A673 (cell line): ENCODE data around the gene GLA. TPM values are rescaled to one million over a fixed set of nuclear protein-coding genes. Genes with fewer than 3 reads are reported as not detected.
A peak's percentile ranks its signal among the peaks of the same experiment; 100 is the strongest.

Experiments used
- BruUV-seq: library from RNA; stranded (reverse); fragments of 400-500 nt; replicated peaks from 2 replicates; lab custom pipeline; 2021; lab: Mats Ljungman, UMichigan
- CTCF ChIA-PET: fragments of 300-600 bp; sonication (Branson Sonifier 250); formaldehyde crosslinking; loops from one replicate; lab custom pipeline; 2022; ENCODE audit warnings: antibody characterized with exemption; lab: Charles Lee
- POLR2A ChIA-PET: fragments of 300-600 bp; sonication (Branson Sonifier 250); formaldehyde crosslinking; loops from one replicate; lab custom pipeline; 2022; ENCODE audit warnings: antibody characterized with exemption; ENCODE audit not compliant: low non-redundant PET; lab: Charles Lee
- DNase-seq: peaks from one replicate; pipeline ENCODE4 v3.0.0-alpha.2; 2015; ENCODE audit warnings: low spot score
- H3K27ac ChIP-seq: fragments of 200-600 bp; sonication (generic); 2 replicates; pipeline ENCODE4 v1.5.1; 2016; ENCODE audit warnings: mixed run types, low read depth, mild to moderate bottlenecking, mixed read lengths, antibody characterized with exemption, low read length; ENCODE audit not compliant: poor library complexity, severe bottlenecking
- H3K27me3 ChIP-seq: fragments of 200-600 bp; sonication (generic); replicated peaks from 2 replicates; pipeline ENCODE4 v1.6.1; 2017; ENCODE audit warnings: mixed run types, low read depth, mild to moderate bottlenecking, mixed read lengths, antibody characterized with exemption, low read length; ENCODE audit not compliant: insufficient read depth, poor library complexity
- H3K36me3 ChIP-seq: fragments of 200-600 bp; sonication (generic); 2 replicates; pipeline ENCODE4 v1.6.1; 2016; ENCODE audit warnings: mixed run types, mild to moderate bottlenecking, mixed read lengths, antibody characterized with exemption, low read length; ENCODE audit not compliant: insufficient read depth, poor library complexity, severe bottlenecking
- H3K4me1 ChIP-seq: fragments of 200-600 bp; sonication (generic); 2 replicates; pipeline ENCODE4 v1.6.1; 2017; ENCODE audit warnings: mixed run types, mild to moderate bottlenecking, mixed read lengths, antibody characterized with exemption, low read length; ENCODE audit not compliant: insufficient read depth, poor library complexity, severe bottlenecking
- H3K4me3 ChIP-seq: fragments of 200-600 bp; sonication (generic); 2 replicates; pipeline ENCODE4 v1.5.1; 2016; ENCODE audit warnings: low read depth, mixed run types, mild to moderate bottlenecking, mixed read lengths, low read length; ENCODE audit not compliant: poor library complexity, severe bottlenecking
- H3K9me3 ChIP-seq: fragments of 200-600 bp; sonication (generic); 2 replicates; pipeline ENCODE4 v1.6.1; 2016; ENCODE audit warnings: mixed run types, low read depth, mild to moderate bottlenecking, mixed read lengths, antibody characterized with exemption, low read length; ENCODE audit not compliant: poor library complexity, severe bottlenecking
- CTCF ChIP-seq: fragments of 300-800, 200-600 bp; sonication (generic); conservative IDR thresholded peaks from 2 replicates; pipeline ENCODE4 v1.5.1; 2017; ENCODE audit warnings: low read depth, mild to moderate bottlenecking, antibody characterized with exemption, low read length, moderate library complexity, mixed read lengths
- EZH2 ChIP-seq: fragments of 200-600 bp; sonication (generic); IDR thresholded peaks from 2 replicates; pipeline ENCODE4 v1.6.1; 2017; ENCODE audit warnings: borderline replicate concordance, low read depth, mild to moderate bottlenecking, mixed read lengths, antibody characterized with exemption, low read length; ENCODE audit not compliant: poor library complexity, severe bottlenecking
- intact Hi-C: fragments of 100-400 bp; cut with micrococcal nuclease; formaldehyde crosslinking; loops from one replicate; pipeline ENCODE4 v1.10.0; 2022; ENCODE audit not compliant: unreplicated experiment
- total RNA-seq: library from RNA; stranded (reverse); gene quantifications from 2 replicates; pipeline ENCODE4 v1.2.3, GENCODE V29; 2021

Gene GLA
- total RNA-seq, 1 experiment from 2014 or later, result 61.8 TPM

GRCh38 chrX:101419489-101419888 lies 11.8 kb upstream of the GLA start:
- Histone ChIP-seq H3K9me3 (no peaks in the 10 kb centered on the region), H3K27ac (no peak overlapping the region), H3K27me3 (no peaks in the 10 kb centered on the region), H3K36me3 (no peaks in the 10 kb centered on the region), H3K4me1 (no peaks in the 10 kb centered on the region), H3K4me3 (no peak overlapping the region)
- intact Hi-C loops, result loop anchor here (5.0 to 10.0 kb wide), 2 partner anchors 135 to 178 kb away; partner anchors contain the start of gene ARMCX1
- CTCF ChIA-PET, result no interaction called here
- BruUV-seq, result no TSS peak
- POLR2A ChIA-PET, result no interaction called here
- TF ChIP-seq EZH2 (no peak), CTCF (no peak)
- no peak for DNase-seq

GRCh38 chrX:101417981-101418841 lies 10.5 kb upstream of the GLA start:
- Histone ChIP-seq H3K27me3 (no peaks in the 10 kb centered on the region), H3K9me3 (no peaks in the 10 kb centered on the region), H3K27ac (peak overlapping the region; percentile 90), H3K36me3 (peaks cover under 1% of the 10 kb centered on the region), H3K4me1 (no peaks in the 10 kb centered on the region), H3K4me3 (peak overlapping the region; percentile 65)
- TF ChIP-seq CTCF, result no peak
- no peak for TF ChIP-seq EZH2
- BruUV-seq, result no TSS peak
- CTCF ChIA-PET, result interaction anchor here (0.7 kb wide), 2 partner anchors 9 to 581 kb away, joined by 3 to 9 read pairs; no protein-coding TSS in a partner anchor
- DNase-seq, result peak; percentile 43
- intact Hi-C loops, result loop anchor here (5.0 to 10.0 kb wide), 2 partner anchors 137 to 179 kb away; partner anchors contain the start of gene ARMCX1
- POLR2A ChIA-PET, result interaction anchor here (0.6 kb wide), 1 partner anchor 58 kb away, joined by 3 read pairs; no protein-coding TSS in a partner anchor

- Histone ChIP-seq H3K9me3 (no peaks in the 10 kb centered on the region), H3K36me3 (peaks cover 9% of the 10 kb centered on the region), H3K27ac (peak overlapping the region; percentile 90), H3K27me3 (no peaks in the 10 kb centered on the region), H3K4me3 (no peak overlapping the region), H3K4me1 (no peaks in the 10 kb centered on the region)
- ChIA-PET CTCF (no interaction called here), POLR2A (no interaction called here)
- intact Hi-C loops, result loop anchor here (5.0 to 10.0 kb wide), 2 partner anchors 138 to 180 kb away; partner anchors contain the start of gene ARMCX1
- DNase-seq, result no peak
- no peak for TF ChIP-seq CTCF
- no peak for TF ChIP-seq EZH2
- no TSS peak for BruUV-seq
These were observed 9.5 kb upstream of the GLA start for GRCh38 chrX:101417190-101417589.
